Transverse colon (tissue), 4 donors: ENCODE measurements around the gene SH3RF3. TPM values are rescaled to one million over a fixed set of nuclear protein-coding genes. Genes with fewer than 3 reads are reported as not detected.

ENCODE experiments used
- DNase-seq: peaks from one replicate; pipeline ENCODE4 v3.0.0-alpha.2; 2019
- H3K27ac ChIP-seq, 4 donors: fragments of 200-600 bp; sonication (generic); 2 replicates each; pipeline ENCODE4 v1.5.1; 2016 to 2018; ENCODE audit warnings: inconsistent platforms in 4 of 4
- H3K27me3 ChIP-seq: fragments of 200-600 bp; sonication (generic); 2 replicates; pipeline ENCODE4 v1.5.1; 2017; ENCODE audit warnings: inconsistent platforms
- H3K36me3 ChIP-seq, 4 donors: fragments of 200-600 bp; sonication (generic); 2 replicates each; pipeline ENCODE4 v1.5.1; 2017 to 2019; ENCODE audit warnings: inconsistent platforms in 4 of 4
- H3K4me1 ChIP-seq, 4 donors: fragments of 200-600 bp; sonication (generic); 2 replicates each; pipeline ENCODE4 v1.5.1; 2017 to 2020; ENCODE audit warnings: inconsistent platforms in 4 of 4
- H3K4me3 ChIP-seq, 4 donors: fragments of 200-600 bp; sonication (generic); 1 replicate in 1 of 4; 2 replicates in 3 of 4; pipeline versions ENCODE4 v1.5.1 to v1.6.1; 2017 to 2019; ENCODE audit warnings: inconsistent platforms in 4 of 4
- H3K9me3 ChIP-seq, 2 donors: fragments of 200-600 bp; sonication (generic); 2 replicates each; pipeline ENCODE4 v1.5.1; 2017 to 2019; ENCODE audit warnings: inconsistent platforms in 2 of 2
- EP300 ChIP-seq: sonication (generic); formaldehyde crosslinking; IDR thresholded peaks from one replicate; pipeline ENCODE4 v1.6.1; 2017; ENCODE audit warnings: antibody characterized with exemption, low read depth
- POLR2A ChIP-seq: fragments of 450-650 bp; IDR thresholded peaks from one replicate; pipeline ENCODE4 v1.6.1; 2016; ENCODE audit warnings: antibody characterized with exemption, mild to moderate bottlenecking, moderate library complexity
- POLR2AphosphoS5 ChIP-seq, 3 donors: sonication (generic); formaldehyde crosslinking; IDR thresholded peaks; one replicate each; pipeline ENCODE4 v1.6.1; 2016; ENCODE audit warnings: antibody characterized with exemption in 3 of 3
- WGBS, 2 donors: methylation state at CpG; one replicate each; pipeline ENCODE4 v1.1.5; 2018; ENCODE audit warnings: low coverage in 1 of 2; 5-methylcytosine and 5-hydroxymethylcytosine counted together
- in situ Hi-C, 4 donors: fragments of 200-750 bp; cut with MboI; loops; one replicate each; pipeline versions ENCODE4 v1.15.0 to v1.15.1; 2017; ENCODE audit warnings: low sequenced_read_pairs in 3 of 4, low pct_ligation_motif_present in 1 of 4, low pct_unique_long_range_greater_than_20kb in 1 of 4
- intact Hi-C: fragments of 100-400 bp; cut with DNase I; formaldehyde crosslinking; loops from one replicate; pipeline ENCODE4 v1.15.1; 2023; ENCODE audit warnings: low total_unique reads
- total RNA-seq, 4 donors: library from RNA; depleted of rRNA; stranded (reverse); fragments of >200 nt; gene quantifications; one replicate each; pipeline ENCODE4 v1.1.0, GENCODE V29; 2016
- TF ChIP-seq, protein P1 (sequence below), 5 experiments: fragments of 200-600 bp in 3 of 5; fragments of 450-650 bp in 2 of 5; sonication (generic) in 3 of 5; IDR thresholded peaks; 1 replicate in 2 of 5; 2 replicates in 3 of 5; pipeline ENCODE4 v1.5.1; 2016 to 2017; ENCODE audit warnings: antibody characterized with exemption in 5 of 5, inconsistent platforms in 3 of 5, mild to moderate bottlenecking in 2 of 5, moderate library complexity in 1 of 5

SH3RF3 gene
- total RNA-seq, 4 donors from 2014 or later = 1.9 to 8.8 (median 2.9) TPM

DNA sequence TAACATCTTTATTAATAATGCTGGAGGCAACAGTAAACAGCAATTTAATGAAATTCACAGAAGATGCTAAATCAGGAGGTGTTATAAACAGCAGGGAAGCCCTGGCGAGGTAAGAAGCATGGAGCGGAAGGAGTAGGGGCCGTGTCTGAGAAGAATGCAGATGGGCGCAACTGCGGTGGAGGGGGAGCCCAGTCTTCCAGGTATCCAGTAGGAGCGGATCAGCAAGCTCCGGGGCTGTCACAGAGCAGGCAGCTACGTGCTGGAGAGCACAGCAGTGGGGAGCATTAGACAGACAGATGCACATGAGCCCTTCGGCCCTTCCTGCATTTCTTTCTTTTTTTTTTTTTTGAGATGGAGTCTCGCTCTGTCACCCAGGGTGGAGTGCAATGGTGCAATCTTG lies 82.3 kb downstream of the SH3RF3 start:
- Histone ChIP-seq H3K4me3 (no peak overlapping the region), H3K36me3 (no peaks in the 10 kb centered on the region), H3K9me3 (no peaks in the 10 kb centered on the region), H3K4me1 (peaks cover 0 to 30% (median 8%) of the 10 kb centered on the region in 4 donors), H3K27me3 (no peaks in the 10 kb centered on the region), H3K27ac (no peak overlapping the region)
- DNase-seq = no peak
- in situ Hi-C loops (no loop called here), intact Hi-C loops (no loop called here)
- WGBS, 2 donors = 88 to 89% methylated on average over 10 of the region's 10 CpGs
- TF ChIP-seq POLR2AphosphoS5 (IDR thresholded peaks at IDR 0.05) (no peak), EP300 (no peak), POLR2A (no peak)
- TF ChIP-seq, protein P1, sequence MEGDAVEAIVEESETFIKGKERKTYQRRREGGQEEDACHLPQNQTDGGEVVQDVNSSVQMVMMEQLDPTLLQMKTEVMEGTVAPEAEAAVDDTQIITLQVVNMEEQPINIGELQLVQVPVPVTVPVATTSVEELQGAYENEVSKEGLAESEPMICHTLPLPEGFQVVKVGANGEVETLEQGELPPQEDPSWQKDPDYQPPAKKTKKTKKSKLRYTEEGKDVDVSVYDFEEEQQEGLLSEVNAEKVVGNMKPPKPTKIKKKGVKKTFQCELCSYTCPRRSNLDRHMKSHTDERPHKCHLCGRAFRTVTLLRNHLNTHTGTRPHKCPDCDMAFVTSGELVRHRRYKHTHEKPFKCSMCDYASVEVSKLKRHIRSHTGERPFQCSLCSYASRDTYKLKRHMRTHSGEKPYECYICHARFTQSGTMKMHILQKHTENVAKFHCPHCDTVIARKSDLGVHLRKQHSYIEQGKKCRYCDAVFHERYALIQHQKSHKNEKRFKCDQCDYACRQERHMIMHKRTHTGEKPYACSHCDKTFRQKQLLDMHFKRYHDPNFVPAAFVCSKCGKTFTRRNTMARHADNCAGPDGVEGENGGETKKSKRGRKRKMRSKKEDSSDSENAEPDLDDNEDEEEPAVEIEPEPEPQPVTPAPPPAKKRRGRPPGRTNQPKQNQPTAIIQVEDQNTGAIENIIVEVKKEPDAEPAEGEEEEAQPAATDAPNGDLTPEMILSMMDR (IDR thresholded peaks at IDR 0.05) = no peak

DNA sequence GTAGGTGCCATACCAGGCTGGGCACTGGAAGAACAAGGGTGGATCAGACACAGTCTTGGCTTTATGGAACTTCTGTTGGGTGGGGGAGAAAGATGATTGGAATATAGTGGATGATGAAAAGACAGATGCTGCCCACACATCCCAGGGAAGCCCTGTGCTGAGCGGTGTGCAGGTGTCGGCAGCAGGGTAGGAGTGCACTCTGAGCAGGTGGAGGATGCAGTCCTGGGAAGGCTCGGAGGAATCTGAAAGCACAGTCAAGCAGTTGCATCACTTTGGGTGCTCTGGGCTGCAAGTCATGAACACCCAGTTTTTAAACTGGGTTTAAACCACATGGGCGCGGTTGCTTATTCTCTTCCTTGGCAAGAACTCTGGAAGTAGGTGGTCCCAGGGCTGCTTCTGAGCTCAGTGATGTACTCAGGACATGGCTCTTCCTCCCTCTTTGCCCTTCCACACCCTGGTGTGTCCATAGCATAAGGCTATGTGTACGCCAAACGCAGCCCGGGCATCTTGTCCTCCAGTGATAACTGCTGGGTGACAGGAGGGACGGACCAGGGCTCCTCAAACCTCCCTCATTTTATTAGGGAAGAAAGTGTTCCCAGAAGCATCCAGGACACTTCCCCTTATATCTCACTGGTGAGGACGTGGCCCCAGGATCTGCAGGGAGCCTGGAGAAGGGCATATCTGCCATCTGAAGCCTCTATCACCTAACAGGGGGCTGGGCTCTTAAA lies 84.0 kb downstream of the SH3RF3 start:
- Histone ChIP-seq H3K27me3 (no peaks in the 10 kb centered on the region), H3K4me1 (peaks cover 3 to 41% (median 12%) of the 10 kb centered on the region in 4 donors), H3K36me3 (no peaks in the 10 kb centered on the region), H3K9me3 (no peaks in the 10 kb centered on the region), H3K27ac (no peak overlapping the region), H3K4me3 (no peak overlapping the region)
- intact Hi-C loops = no loop called here
- WGBS, 2 donors = 94% methylated on average over 10 of the region's 10 CpGs; no CpG with 5 or more reads in 1 of the 2 donors
- TF ChIP-seq POLR2A (no peak), EP300 (no peak), POLR2AphosphoS5 (IDR thresholded peaks at IDR 0.05) (no peak)
- TF ChIP-seq, protein P1 (IDR thresholded peaks at IDR 0.05) = no peak
- in situ Hi-C loops = no loop called here
- no peak for DNase-seq

DNA sequence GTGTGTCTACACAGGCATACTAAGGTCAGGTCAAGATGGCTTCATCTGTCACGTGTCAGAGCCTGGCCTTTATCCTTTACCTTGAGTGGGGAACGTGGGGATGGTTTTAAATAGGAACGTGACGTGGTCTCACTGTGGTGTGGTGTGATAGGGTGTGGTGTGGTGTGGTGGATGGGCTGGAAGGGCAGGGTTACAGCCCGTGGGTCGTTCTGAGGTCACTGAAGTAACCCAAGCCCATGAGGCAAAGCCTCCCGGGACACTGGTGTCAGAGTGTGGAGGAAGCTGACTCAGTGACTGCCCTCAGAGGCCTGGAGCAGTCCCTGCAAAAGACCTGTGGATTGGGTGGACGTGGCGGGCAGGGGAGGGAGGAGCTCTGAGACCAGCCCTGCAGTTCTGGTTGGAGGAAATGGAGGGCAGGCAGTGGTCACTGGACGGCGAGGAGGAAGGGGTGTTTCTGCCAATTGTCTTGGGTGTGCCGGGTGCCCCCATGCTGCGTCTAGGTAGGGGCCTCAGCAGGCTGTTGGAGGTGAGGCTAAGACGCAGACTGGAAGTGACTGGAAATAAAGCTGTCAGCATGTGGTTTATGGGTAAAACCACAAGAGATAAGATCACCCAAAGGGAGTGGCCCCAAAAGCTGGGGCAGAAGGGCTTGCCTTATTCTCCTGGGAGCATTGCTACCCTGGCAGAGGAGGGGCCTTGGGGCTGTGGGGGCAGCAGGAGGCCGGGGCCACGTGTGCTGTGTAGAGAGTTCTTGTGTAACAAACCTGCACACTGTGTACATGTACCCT lies 84.8 kb downstream of the SH3RF3 start:
- no peak overlapping the region for H3K4me3 ChIP-seq
- 41 to 62% methylated on average over 3 to 16 of the region's 16 CpGs for WGBS, 2 donors
- no peaks in the 10 kb centered on the region for H3K36me3 ChIP-seq
- no peak for TF ChIP-seq EP300
- TF ChIP-seq POLR2A = no peak
- H3K4me1 ChIP-seq = peaks cover 5 to 50% (median 18%) of the 10 kb centered on the region in 4 donors
- in situ Hi-C loops (no loop called here), intact Hi-C loops (no loop called here)
- no peak overlapping the region for H3K27ac ChIP-seq
- no peaks in the 10 kb centered on the region for H3K27me3 ChIP-seq
- no peaks in the 10 kb centered on the region for H3K9me3 ChIP-seq
- no peak for DNase-seq

DNA sequence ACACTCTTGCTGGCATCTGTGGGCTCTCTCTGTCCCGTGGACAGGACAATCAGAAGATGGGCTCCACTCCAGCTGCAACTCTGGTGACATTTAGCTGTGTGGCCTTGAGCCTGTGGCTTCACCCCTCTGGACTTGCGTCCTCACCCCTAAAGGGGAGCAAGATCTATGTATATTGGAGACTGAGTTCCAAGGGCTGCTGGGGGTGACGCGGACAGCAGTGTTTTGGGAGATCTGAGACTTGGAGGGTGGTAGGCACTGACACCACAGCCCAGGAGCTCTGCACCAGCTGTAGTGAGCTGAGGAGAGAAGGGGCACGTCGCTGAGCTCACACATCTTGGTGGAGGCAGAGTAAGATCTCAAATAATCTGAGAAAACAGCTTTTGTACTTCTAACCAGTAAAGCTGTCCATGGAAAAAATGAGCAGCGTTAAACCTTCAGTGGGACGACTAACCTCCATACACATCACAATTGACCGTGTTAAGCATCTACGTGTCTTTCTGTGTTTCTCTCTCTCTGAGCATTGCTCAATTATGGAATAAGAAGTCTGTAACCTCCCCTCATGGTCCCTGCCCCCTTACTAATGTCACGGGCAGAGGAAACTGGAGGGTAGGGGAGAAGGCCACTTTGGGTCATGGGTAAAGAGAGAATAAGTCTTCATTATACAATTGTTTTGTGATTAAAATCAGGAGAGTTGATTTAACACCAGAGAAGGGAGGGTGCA lies 85.8 kb downstream of the SH3RF3 start:
- TF ChIP-seq, protein P1 (IDR thresholded peaks at IDR 0.05) = no peak
- TF ChIP-seq EP300 = no peak
- TF ChIP-seq POLR2AphosphoS5 (IDR thresholded peaks at IDR 0.05) = no peak
- no peak for TF ChIP-seq POLR2A
- Histone ChIP-seq H3K4me3 (no peak overlapping the region), H3K4me1 (peaks cover 3 to 46% (median 19%) of the 10 kb centered on the region in 4 donors), H3K27me3 (no peaks in the 10 kb centered on the region), H3K27ac (no peak overlapping the region), H3K9me3 (no peaks in the 10 kb centered on the region), H3K36me3 (no peaks in the 10 kb centered on the region)
- WGBS, 2 donors = 77 to 90% methylated on average over 7 to 11 of the region's 11 CpGs
- no peak for DNase-seq
- in situ Hi-C loops = no loop called here
- intact Hi-C loops = no loop called here
